Epithelial cell of esophagus (primary cell): ENCODE results near the gene OR52K2.
A peak's percentile ranks its signal among the peaks of the same experiment; 100 is the strongest.
"Not testable (repeated sequence)": the region's sequence is repeated elsewhere in the genome, so short reads cannot be mapped to it uniquely, and the experiment has no call there.

Experiments
- DNase-seq: peaks from one replicate; pipeline ENCODE4 v3.0.0; 2010; ENCODE audit warnings: low read depth
- H3K4me3 ChIP-seq: 2 replicates; pipeline ENCODE4 v1.5.1; 2011; ENCODE audit warnings: mild to moderate bottlenecking, low read length, control low read depth
- TF ChIP-seq, protein P1 (sequence below): IDR thresholded peaks from 2 replicates; pipeline ENCODE4 v1.5.1; 2011; ENCODE audit warnings: low read depth, mild to moderate bottlenecking, low read length, control low read depth, inconsistent platforms; ENCODE audit not compliant: insufficient read depth; ENCODE audit errors: missing control alignments

Gene OR52K2

GRCh38 chr11:4480577-4481239 is 31.6 kb downstream of the OR52K2 start:
- TF ChIP-seq, protein P1, sequence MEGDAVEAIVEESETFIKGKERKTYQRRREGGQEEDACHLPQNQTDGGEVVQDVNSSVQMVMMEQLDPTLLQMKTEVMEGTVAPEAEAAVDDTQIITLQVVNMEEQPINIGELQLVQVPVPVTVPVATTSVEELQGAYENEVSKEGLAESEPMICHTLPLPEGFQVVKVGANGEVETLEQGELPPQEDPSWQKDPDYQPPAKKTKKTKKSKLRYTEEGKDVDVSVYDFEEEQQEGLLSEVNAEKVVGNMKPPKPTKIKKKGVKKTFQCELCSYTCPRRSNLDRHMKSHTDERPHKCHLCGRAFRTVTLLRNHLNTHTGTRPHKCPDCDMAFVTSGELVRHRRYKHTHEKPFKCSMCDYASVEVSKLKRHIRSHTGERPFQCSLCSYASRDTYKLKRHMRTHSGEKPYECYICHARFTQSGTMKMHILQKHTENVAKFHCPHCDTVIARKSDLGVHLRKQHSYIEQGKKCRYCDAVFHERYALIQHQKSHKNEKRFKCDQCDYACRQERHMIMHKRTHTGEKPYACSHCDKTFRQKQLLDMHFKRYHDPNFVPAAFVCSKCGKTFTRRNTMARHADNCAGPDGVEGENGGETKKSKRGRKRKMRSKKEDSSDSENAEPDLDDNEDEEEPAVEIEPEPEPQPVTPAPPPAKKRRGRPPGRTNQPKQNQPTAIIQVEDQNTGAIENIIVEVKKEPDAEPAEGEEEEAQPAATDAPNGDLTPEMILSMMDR, result no peak
- DNase-seq, result peak; percentile 86

DNA sequence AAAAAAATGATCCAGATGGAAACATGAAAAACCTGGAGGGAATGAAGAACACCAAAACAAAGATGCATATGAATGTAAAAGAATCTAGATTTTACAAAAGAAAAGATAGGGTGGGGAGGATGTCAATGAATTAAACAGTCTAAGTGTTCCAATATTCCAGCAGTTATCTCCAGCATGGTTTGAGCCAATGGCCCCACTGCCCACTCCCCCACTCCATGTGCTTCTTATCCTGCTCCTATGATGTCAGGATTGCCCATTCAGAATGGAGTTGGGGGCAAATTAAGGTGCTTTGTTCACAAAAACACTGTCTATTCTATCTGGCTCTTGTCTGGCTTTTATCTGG is 32.1 kb downstream of the OR52K2 start:
- no peak overlapping the region for H3K4me3 ChIP-seq
- TF ChIP-seq, protein P1, result no peak
- no peak for DNase-seq

More at GRCh38 chr11:4480577-4481239, 31.6 kb downstream of the OR52K2 start:
- H3K4me3 ChIP-seq, result no peak overlapping the region

- no peak for DNase-seq
- TF ChIP-seq, protein P1, result no peak
- no peak within 1 kb of the TSS for H3K4me3 ChIP-seq
Observed at GRCh38 chr11:4482445-4482844, 33.4 kb downstream of the OR52K2 start, which contains the start of gene OR52K1. TSS of gene OR52K1 (plus strand) at chr11:4482646. CDS start at chr11:4488901, 6,255 bp downstream.

DNA sequence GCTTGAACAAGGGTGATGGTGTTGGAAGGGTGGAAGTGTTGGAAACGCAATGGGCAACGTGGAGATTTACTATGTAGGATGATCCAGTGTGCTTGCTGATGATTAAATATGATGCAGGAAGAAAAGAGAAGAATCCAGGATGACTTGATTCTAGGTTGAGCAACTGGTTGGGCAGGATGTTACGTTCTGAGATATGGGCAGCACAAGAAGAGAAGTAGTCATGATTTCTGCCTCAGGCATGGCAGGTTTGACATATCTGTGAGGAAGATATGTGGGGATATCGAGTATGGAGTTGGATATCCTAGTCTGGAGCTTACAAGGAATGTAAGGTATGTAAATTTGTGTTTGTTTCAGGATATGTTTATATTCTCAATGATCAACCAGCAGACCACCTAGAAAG is 35.2 kb downstream of the OR52K2 start:
- H3K4me3 ChIP-seq, result no peak overlapping the region
- DNase-seq, result peak; percentile 94
- TF ChIP-seq, protein P1, result no peak

- not testable (repeated sequence) for H3K4me3 ChIP-seq, DNase-seq
Observed at GRCh38 chr11:4491405-4491804, 42.3 kb downstream of the OR52K2 start.

- DNase-seq, result no peak
- TF ChIP-seq, protein P1, result no peak
- H3K4me3 ChIP-seq, result no peak overlapping the region
Observed at GRCh38 chr11:4491878-4492606, 42.9 kb downstream of the OR52K2 start.

DNA sequence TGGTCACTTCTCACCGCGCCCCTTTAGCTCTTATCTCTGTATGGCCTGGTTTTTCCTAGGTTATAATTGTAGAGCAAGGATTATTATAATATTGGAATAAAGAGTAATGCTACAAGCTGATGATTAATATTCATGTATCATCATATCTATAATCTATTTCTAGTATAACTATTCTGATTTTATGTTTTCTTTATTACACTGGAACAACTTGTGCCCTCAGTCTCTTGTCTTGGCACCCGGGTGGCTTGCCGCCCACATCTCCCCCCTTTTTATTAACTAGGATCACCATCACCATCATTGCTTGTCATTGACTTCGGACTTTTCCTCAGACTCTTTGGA is 44.4 kb downstream of the OR52K2 start:
- DNase-seq, result no peak
- no peak overlapping the region for H3K4me3 ChIP-seq
- TF ChIP-seq, protein P1, result no peak
